ENCODE measurements around the gene ZC3H6.

ZC3H6 gene

GRCh38 chr2:112275311-112275886, at the start of gene ZC3H6:
Gene ZC3H6 (plus strand): TSS chr2:112275597. CDS start chr2:112275995, 398 bp downstream.
- DNase-seq (ENCODE audit: low read depth in 2 of 3, low spot score in 2 of 3) = peak; percentile 99 to 100 (median 100)

GRCh38 chr2:112229348-112229747, 46.0 kb upstream of the ZC3H6 start:
- no peak for DNase-seq (ENCODE audit: low read depth in 2 of 3, low spot score in 2 of 3)

GRCh38 chr2:112230371-112230770, 45.0 kb upstream of the ZC3H6 start:
- DNase-seq (ENCODE audit: low read depth in 2 of 3, low spot score in 2 of 3) = no peak

- no peak for DNase-seq (ENCODE audit: low read depth in 2 of 3, low spot score in 2 of 3)
These were observed 35.5 kb upstream of the ZC3H6 start for GRCh38 chr2:112239862-112240261.

GRCh38 chr2:112242384-112242783, 33.0 kb upstream of the ZC3H6 start:
- DNase-seq (ENCODE audit: low read depth in 2 of 3, low spot score in 2 of 3) = no peak

GRCh38 chr2:112243233-112243632, 32.2 kb upstream of the ZC3H6 start:
- no peak for DNase-seq (ENCODE audit: low read depth in 2 of 3, low spot score in 2 of 3)

GRCh38 chr2:112244854-112245253, 30.5 kb upstream of the ZC3H6 start:
- DNase-seq (ENCODE audit: low read depth in 2 of 3, low spot score in 2 of 3) = no peak

GRCh38 chr2:112251271-112251670, 24.1 kb upstream of the ZC3H6 start:
- DNase-seq (ENCODE audit: low read depth in 2 of 3, low spot score in 2 of 3) = no peak

- no peak for DNase-seq (ENCODE audit: low read depth in 2 of 3, low spot score in 2 of 3)
These were observed 22.1 kb upstream of the ZC3H6 start for GRCh38 chr2:112253261-112253815.

GRCh38 chr2:112254466-112255240, 20.7 kb upstream of the ZC3H6 start, which contains the start of gene ZC3H8:
Gene ZC3H8 (minus strand): TSS chr2:112255042. CDS start chr2:112254981, 61 bp downstream.
- peak; percentile 90 to 94 (median 92) for DNase-seq (ENCODE audit: low read depth in 2 of 3, low spot score in 2 of 3)

- DNase-seq (ENCODE audit: low read depth in 2 of 3, low spot score in 2 of 3) = no peak
These were observed 19.5 kb upstream of the ZC3H6 start for GRCh38 chr2:112255875-112256274.

- DNase-seq (ENCODE audit: low read depth in 2 of 3, low spot score in 2 of 3) = no peak
These were observed 18.7 kb upstream of the ZC3H6 start for GRCh38 chr2:112256654-112257053.

- DNase-seq (ENCODE audit: low read depth in 2 of 3, low spot score in 2 of 3) = no peak
These were observed 17.8 kb upstream of the ZC3H6 start for GRCh38 chr2:112257575-112257974.

- peak; percentile 54 to 66 (median 56) for DNase-seq (ENCODE audit: low read depth in 2 of 3, low spot score in 2 of 3)
These were observed 15.7 kb upstream of the ZC3H6 start for GRCh38 chr2:112259509-112260294.

GRCh38 chr2:112260295-112260625, 15.1 kb upstream of the ZC3H6 start:
- no peak for DNase-seq (ENCODE audit: low read depth in 2 of 3, low spot score in 2 of 3)

- DNase-seq (ENCODE audit: low read depth in 2 of 3, low spot score in 2 of 3) = no peak
These were observed 12.5 kb upstream of the ZC3H6 start for GRCh38 chr2:112262876-112263275.

GRCh38 chr2:112268547-112268946, 6.8 kb upstream of the ZC3H6 start:
- DNase-seq (ENCODE audit: low read depth in 2 of 3, low spot score in 2 of 3) = no peak

- DNase-seq (ENCODE audit: low read depth in 2 of 3, low spot score in 2 of 3) = no peak
These were observed 2.7 kb upstream of the ZC3H6 start for GRCh38 chr2:112272669-112273068.

GRCh38 chr2:112273349-112273748, 2.0 kb upstream of the ZC3H6 start:
- no peak for DNase-seq (ENCODE audit: low read depth in 2 of 3, low spot score in 2 of 3)

GRCh38 chr2:112275887-112276773, 733 bp downstream of the ZC3H6 start:
- DNase-seq (ENCODE audit: low read depth in 2 of 3, low spot score in 2 of 3) = peak; percentile 54 to 74 (median 58)

GRCh38 chr2:112276954-112277353, 1.6 kb downstream of the ZC3H6 start:
- no peak for DNase-seq (ENCODE audit: low read depth in 2 of 3, low spot score in 2 of 3)

Measured in activated CD8-positive, alpha-beta memory T cell treated with anti-CD3 and anti-CD28 coated beads for 48 hours (primary cell).